ENCODE results near the gene TRIM71. TPM values are rescaled to one million over a fixed set of nuclear protein-coding genes. Genes with fewer than 3 reads are reported as not detected.
A peak's percentile ranks its signal among the peaks of the same experiment; 100 is the strongest.
"Not testable (repeated sequence)": the region's sequence is repeated elsewhere in the genome, so short reads cannot be mapped to it uniquely, and the experiment has no call there.

Gene TRIM71
- total RNA-seq, 1 donor = not detected

GRCh38 chr3:32791833-32792232 lies 26.0 kb upstream of the TRIM71 start:
- no peak for TF ChIP-seq CTCF (IDR thresholded peaks at IDR 0.05; ENCODE audit: insufficient read depth, low read depth, low read length)
- H3K4me3 ChIP-seq (ENCODE audit: low read depth, low read length) = no peak overlapping the region
- peak; percentile 64 for DNase-seq (ENCODE audit: low read depth)

- DNase-seq (ENCODE audit: low read depth) = peak; percentile 39
- no peak for TF ChIP-seq CTCF (IDR thresholded peaks at IDR 0.05; ENCODE audit: insufficient read depth, low read depth, low read length)
- no peak overlapping the region for H3K4me3 ChIP-seq (ENCODE audit: low read depth, low read length)
Observed at GRCh38 chr3:32794487-32795308, 23.1 kb upstream of the TRIM71 start.

GRCh38 chr3:32796384-32796950 lies 21.3 kb upstream of the TRIM71 start:
- DNase-seq (ENCODE audit: low read depth) = not testable (repeated sequence)

GRCh38 chr3:32797776-32798175 lies 20.0 kb upstream of the TRIM71 start:
- DNase-seq (ENCODE audit: low read depth) = no peak
- no peak for TF ChIP-seq CTCF (IDR thresholded peaks at IDR 0.05; ENCODE audit: insufficient read depth, low read depth, low read length)

More at GRCh38 chr3:32796384-32796950, 21.3 kb upstream of the TRIM71 start:
- not testable (repeated sequence) for H3K4me3 ChIP-seq (ENCODE audit: low read depth, low read length)

GRCh38 chr3:32801440-32801839 lies 16.4 kb upstream of the TRIM71 start:
- not testable (repeated sequence) for DNase-seq (ENCODE audit: low read depth); H3K4me3 ChIP-seq (ENCODE audit: low read depth, low read length)

More at GRCh38 chr3:32797776-32798175, 20.0 kb upstream of the TRIM71 start:
- H3K4me3 ChIP-seq (ENCODE audit: low read depth, low read length) = no peak overlapping the region

GRCh38 chr3:32813180-32813579 lies 4.6 kb upstream of the TRIM71 start:
- TF ChIP-seq CTCF (IDR thresholded peaks at IDR 0.05; ENCODE audit: insufficient read depth, low read depth, low read length) = no peak
- DNase-seq (ENCODE audit: low read depth) = no peak

GRCh38 chr3:32814361-32814760 lies 3.4 kb upstream of the TRIM71 start:
- no peak for TF ChIP-seq CTCF (IDR thresholded peaks at IDR 0.05; ENCODE audit: insufficient read depth, low read depth, low read length)
- no peak overlapping the region for H3K4me3 ChIP-seq (ENCODE audit: low read depth, low read length)
- DNase-seq (ENCODE audit: low read depth) = no peak

More at GRCh38 chr3:32813180-32813579, 4.6 kb upstream of the TRIM71 start:
- H3K4me3 ChIP-seq (ENCODE audit: low read depth, low read length) = no peak overlapping the region
